ENCODE measurements around the gene SLIT3. TPM values are rescaled to one million over a fixed set of nuclear protein-coding genes. Genes with fewer than 3 reads are reported as not detected.

SLIT3 gene
- total RNA-seq, 2 donors from 2014 or later: 6.6 to 6.7 TPM

DNA sequence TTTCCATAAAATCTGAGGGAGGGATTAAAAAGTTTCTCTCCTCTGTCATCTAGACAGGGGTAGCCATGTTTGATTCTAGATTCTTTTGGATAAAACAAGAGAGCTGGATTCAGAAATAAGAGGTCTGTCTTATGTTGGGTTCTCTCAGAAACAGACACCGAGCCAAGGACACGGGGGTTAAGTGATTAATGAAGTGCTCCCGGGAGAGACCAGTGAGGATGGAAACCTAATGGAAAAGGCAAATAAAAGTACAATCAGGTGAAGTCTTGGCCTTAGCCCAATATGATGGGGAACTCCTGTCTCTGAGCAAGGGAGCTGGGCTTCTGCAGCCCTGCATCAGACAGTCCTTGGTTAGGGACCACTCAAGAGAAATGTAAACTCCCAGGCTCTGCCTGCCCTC is 413.0 kb downstream of the SLIT3 start:
- Histone ChIP-seq H3K27ac (no peak overlapping the region), H3K4me1 (peaks cover 11% of the 10 kb centered on the region), H3K9me3 (no peaks in the 10 kb centered on the region), H3K27me3 (no peaks in the 10 kb centered on the region), H3K4me3 (no peak overlapping the region), H3K36me3 (replicated peaks in 1 of 2; ENCODE audit: insufficient read depth in 1 of 2, low read depth in 2 of 2) (no peaks in the 10 kb centered on the region)
- no peak for DNase-seq
- intact Hi-C loops (cut with DNase I): no loop called here
- no peak for ATAC-seq
- TF ChIP-seq, protein P1, sequence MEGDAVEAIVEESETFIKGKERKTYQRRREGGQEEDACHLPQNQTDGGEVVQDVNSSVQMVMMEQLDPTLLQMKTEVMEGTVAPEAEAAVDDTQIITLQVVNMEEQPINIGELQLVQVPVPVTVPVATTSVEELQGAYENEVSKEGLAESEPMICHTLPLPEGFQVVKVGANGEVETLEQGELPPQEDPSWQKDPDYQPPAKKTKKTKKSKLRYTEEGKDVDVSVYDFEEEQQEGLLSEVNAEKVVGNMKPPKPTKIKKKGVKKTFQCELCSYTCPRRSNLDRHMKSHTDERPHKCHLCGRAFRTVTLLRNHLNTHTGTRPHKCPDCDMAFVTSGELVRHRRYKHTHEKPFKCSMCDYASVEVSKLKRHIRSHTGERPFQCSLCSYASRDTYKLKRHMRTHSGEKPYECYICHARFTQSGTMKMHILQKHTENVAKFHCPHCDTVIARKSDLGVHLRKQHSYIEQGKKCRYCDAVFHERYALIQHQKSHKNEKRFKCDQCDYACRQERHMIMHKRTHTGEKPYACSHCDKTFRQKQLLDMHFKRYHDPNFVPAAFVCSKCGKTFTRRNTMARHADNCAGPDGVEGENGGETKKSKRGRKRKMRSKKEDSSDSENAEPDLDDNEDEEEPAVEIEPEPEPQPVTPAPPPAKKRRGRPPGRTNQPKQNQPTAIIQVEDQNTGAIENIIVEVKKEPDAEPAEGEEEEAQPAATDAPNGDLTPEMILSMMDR (IDR thresholded peaks at IDR 0.05): no peak
- no peak for TF ChIP-seq POLR2A (IDR thresholded peaks at IDR 0.05)
- 26 to 37% methylated on average over 3 of the region's 3 CpGs for WGBS, 2 donors

DNA sequence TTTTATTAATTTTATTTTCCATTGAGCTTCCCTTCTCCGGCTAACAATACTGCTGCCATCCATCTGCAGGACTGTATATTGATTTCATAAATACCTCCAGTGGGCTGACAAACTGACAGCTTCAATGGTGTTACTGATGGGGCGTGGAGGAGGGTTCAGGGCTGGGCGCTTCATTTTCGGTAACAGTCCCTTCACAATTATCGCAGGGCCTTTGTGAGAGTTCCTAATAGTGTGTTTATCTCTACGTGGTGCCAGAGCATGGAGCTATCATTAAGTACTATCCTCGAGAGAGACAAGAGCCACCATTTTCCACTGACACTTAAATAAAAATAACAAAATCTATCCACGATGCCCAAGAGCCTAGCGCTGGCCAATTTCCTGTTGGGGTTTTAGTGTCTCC is 414.8 kb downstream of the SLIT3 start:
- TF ChIP-seq, protein P1 (IDR thresholded peaks at IDR 0.05): no peak
- TF ChIP-seq POLR2A (IDR thresholded peaks at IDR 0.05): no peak
- Histone ChIP-seq H3K36me3 (replicated peaks in 1 of 2; ENCODE audit: insufficient read depth in 1 of 2, low read depth in 2 of 2) (no peaks in the 10 kb centered on the region), H3K9me3 (no peaks in the 10 kb centered on the region), H3K4me3 (no peak overlapping the region), H3K27ac (no peak overlapping the region), H3K4me1 (peaks cover 11% of the 10 kb centered on the region), H3K27me3 (no peaks in the 10 kb centered on the region)
- WGBS, 2 donors: 50 to 60% methylated on average over 9 of the region's 9 CpGs
- ATAC-seq (no peak), DNase-seq (no peak)
- intact Hi-C loops (cut with DNase I): no loop called here

DNA sequence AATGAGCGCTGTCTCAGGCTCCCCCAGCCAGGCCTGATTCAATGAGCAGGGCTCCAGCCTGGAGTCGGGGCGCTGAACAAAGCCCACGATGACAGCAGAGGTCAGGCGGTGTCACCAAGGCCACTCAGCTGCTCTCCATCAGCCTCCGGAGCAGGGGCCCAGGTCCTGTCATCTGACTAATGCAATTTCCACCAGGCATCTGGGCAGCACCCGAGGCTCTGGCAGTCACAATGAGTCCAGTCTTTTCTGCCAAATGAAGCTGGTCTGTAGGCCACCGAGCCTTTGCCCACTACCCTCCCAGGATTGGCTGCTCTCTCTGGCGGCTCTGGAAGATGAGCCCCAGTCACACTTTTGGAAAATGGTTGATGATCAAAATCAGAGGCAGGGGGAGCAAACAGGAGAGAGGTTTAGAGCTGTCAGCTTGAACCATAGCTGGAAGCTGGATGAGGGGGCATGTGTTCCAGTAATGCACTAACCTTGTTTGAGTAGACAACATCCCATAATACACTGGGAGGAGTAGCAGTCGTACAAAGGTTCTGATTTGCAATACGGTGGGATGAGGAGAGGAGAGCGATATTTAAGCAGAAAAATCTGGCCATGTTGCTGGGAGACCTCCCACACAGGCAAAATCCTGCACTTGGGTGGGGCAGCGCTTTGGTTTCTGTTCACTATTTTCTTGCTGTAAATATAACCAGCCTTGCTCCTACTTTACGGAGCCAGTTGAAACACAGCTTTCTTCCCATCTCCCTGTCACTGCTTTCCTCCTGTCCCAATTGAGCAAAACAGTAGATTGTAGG is 415.4 kb downstream of the SLIT3 start:
- Histone ChIP-seq H3K27ac (no peak overlapping the region), H3K9me3 (no peaks in the 10 kb centered on the region), H3K4me1 (peaks cover 11% of the 10 kb centered on the region), H3K4me3 (no peak overlapping the region), H3K27me3 (no peaks in the 10 kb centered on the region), H3K36me3 (replicated peaks in 1 of 2; ENCODE audit: insufficient read depth in 1 of 2, low read depth in 2 of 2) (no peaks in the 10 kb centered on the region)
- DNase-seq (no peak), ATAC-seq (peak; percentile 27)
- intact Hi-C loops (cut with DNase I): no loop called here
- TF ChIP-seq, protein P1 (IDR thresholded peaks at IDR 0.05): no peak
- TF ChIP-seq POLR2A (IDR thresholded peaks at IDR 0.05): no peak
- WGBS, 2 donors: 66 to 72% methylated on average over 6 to 14 of the region's 14 CpGs

GRCh38 chr5:168883991-168884390 is 416.9 kb downstream of the SLIT3 start:
- ATAC-seq (no peak), DNase-seq (no peak)
- TF ChIP-seq, protein P1 (IDR thresholded peaks at IDR 0.05): no peak
- no peak for TF ChIP-seq POLR2A (IDR thresholded peaks at IDR 0.05)
- Histone ChIP-seq H3K4me3 (no peak overlapping the region), H3K9me3 (no peaks in the 10 kb centered on the region), H3K36me3 (replicated peaks in 1 of 2; ENCODE audit: insufficient read depth in 1 of 2, low read depth in 2 of 2) (no peaks in the 10 kb centered on the region), H3K27me3 (no peaks in the 10 kb centered on the region), H3K27ac (no peak overlapping the region), H3K4me1 (peaks cover 24% of the 10 kb centered on the region)
- intact Hi-C loops (cut with DNase I): no loop called here
- whole genome bisulfite sequencing, 2 donors: 46 to 57% methylated on average over 8 of the region's 8 CpGs

- H3K27me3 ChIP-seq: no peaks in the 10 kb centered on the region
- no peaks in the 10 kb centered on the region for H3K36me3 ChIP-seq (replicated peaks in 1 of 2; ENCODE audit: insufficient read depth in 1 of 2, low read depth in 2 of 2)
- H3K4me1 ChIP-seq: peaks cover 25% of the 10 kb centered on the region
- H3K27ac ChIP-seq: no peak overlapping the region
- ATAC-seq (no peak), DNase-seq (no peak)
- no peaks in the 10 kb centered on the region for H3K9me3 ChIP-seq
- WGBS, 2 donors: 74 to 81% methylated on average over 12 to 16 of the region's 16 CpGs
- TF ChIP-seq POLR2A (IDR thresholded peaks at IDR 0.05): no peak
- TF ChIP-seq, protein P1 (IDR thresholded peaks at IDR 0.05): no peak
- intact Hi-C loops (cut with DNase I): no loop called here
- no peak overlapping the region for H3K4me3 ChIP-seq
These were observed 417.6 kb downstream of the SLIT3 start for GRCh38 chr5:168883281-168883741.
